ENCODE results near the gene NDUFB7. TPM values are rescaled to one million over a fixed set of nuclear protein-coding genes. Genes with fewer than 3 reads are reported as not detected.

NDUFB7 gene
- polyA plus RNA-seq, 4 donors: 72.3 to 131 (median 88.7) TPM

- no peak for DNase-seq (ENCODE audit: low read depth in 4 of 4, low spot score in 3 of 4)
These were observed 43.2 kb downstream of the NDUFB7 start for GRCh38 chr19:14528419-14529253.

DNA sequence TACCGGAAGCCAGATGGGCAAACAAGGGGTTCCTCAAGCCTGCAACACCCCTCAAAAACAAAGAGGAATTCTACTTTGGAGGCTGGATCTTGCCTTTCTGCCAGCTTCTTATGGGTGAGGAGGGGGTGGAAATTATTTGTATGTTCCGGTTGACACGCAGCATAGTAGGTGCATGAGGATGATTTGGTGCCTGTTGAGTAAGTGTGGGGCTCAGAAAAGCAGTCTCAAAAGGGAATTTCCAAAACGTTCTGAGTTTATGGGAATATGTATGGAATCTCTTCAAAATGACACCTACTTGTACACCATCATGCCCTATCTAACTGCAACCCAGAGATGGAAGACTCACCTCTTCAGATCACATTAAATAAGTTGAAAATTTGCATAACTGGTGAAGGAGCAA is 45.4 kb downstream of the NDUFB7 start:
- no peak for DNase-seq (ENCODE audit: low read depth in 4 of 4, low spot score in 3 of 4)

DNA sequence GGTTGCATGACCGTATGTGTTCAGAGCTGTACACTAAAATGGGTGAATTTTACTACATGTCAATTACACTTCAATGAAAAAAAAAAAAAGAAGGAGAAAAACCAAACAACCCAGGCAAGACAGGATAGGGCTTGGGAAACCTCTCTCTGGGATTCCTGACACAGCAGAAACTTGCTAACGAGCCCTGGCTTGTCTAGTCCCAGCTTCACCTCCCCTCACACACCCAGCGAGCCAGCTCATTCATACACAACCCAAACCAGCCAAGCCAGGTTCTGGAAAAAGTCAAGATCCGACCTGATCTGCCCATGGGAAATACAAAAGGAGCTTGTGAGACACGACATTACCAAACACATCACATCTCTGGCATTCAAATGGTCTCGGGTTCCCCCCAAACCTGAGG is 46.1 kb downstream of the NDUFB7 start:
- DNase-seq (ENCODE audit: low read depth in 4 of 4, low spot score in 3 of 4): no peak

- no peak for DNase-seq (ENCODE audit: low read depth in 4 of 4, low spot score in 3 of 4)
These were observed 51.3 kb downstream of the NDUFB7 start for GRCh38 chr19:14520543-14520942.

DNA sequence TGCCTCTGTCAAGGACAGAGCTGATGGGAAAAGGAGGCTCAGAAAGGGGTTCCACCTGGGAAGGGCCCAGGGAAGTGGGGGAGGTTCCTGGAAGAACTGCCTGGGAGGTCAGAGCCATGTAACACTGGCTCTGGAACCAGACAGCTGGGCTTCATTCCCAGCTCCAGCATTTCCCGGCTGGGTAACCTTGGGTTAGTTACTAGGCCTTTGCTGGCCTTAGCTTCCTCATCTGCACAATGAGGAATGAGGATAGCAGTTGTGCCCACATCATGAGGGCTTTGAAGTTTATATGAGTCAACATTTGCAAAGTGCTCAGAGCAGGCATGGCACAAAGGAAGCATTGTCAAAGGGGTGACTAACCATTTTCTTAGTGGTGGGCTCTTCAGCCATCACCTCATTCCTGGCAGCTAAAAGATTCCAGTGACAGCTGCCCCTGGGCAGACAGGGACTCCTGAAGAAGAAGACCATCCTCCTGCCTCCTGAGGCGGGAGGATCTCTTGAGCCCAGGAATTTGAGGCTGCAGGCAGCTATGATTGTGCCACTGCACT is 51.9 kb downstream of the NDUFB7 start:
- no peak for DNase-seq (ENCODE audit: low read depth in 4 of 4, low spot score in 3 of 4)

DNA sequence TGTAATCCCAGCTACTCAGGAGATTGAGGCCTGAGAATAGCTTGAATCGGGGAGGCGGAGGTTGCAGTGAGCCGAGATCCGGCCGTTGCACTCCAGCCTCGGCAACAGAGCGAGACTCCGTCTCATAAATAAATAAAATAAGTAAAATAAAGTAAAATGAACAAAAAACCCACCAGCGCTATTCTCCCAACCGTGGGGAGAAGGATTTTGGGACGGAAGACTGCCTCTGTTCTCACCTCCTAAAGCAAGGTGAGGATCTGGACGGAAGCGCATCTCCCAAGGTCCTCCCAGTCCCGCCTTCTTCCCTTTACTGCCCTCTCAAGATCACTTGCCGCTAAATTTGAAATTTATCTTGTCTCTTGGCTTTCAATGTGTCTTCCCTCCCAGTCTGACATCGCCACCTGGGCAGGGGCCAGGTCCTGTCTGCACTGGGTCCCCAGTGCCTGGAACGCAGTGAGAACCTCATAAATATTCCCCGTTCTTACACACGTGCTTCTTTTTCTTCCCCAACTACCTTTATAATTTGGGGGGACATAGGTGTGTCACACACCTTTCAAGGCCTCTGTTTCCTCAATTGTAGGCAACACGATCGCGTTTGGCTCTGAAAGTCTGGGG is 52.5 kb downstream of the NDUFB7 start:
- no peak for DNase-seq (ENCODE audit: low read depth in 4 of 4, low spot score in 3 of 4)

- DNase-seq (ENCODE audit: low read depth in 4 of 4, low spot score in 3 of 4): no peak
These were observed 53.9 kb downstream of the NDUFB7 start, which contains the start of gene DNAJB1 for GRCh38 chr19:14517840-14518505. TSS of gene DNAJB1 (minus strand) at chr19:14518397. CDS start at chr19:14518349, 48 bp downstream.

DNA sequence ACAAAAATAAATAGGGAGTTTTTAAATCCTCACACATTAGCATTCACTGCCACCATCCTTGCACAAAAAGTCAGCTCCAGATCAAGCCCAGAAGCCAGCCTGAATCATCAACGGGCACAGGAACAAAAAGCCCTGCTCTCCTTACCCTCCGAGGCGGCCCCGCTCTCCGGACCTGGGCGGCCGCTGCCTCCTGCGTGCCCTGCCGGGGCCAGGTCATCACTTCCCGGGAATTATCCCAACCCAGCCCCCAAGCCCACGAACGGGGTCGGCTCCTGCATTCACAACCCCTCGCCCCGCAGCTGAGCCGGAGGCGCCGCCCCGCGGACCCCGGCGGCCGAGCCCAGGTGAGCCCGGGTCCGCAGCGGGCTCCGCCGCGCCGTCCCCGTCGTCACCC is 54.4 kb downstream of the NDUFB7 start:
- DNase-seq (ENCODE audit: low read depth in 4 of 4, low spot score in 3 of 4): no peak

GRCh38 chr19:14516746-14517438 is 55.0 kb downstream of the NDUFB7 start:
- DNase-seq (ENCODE audit: low read depth in 4 of 4, low spot score in 3 of 4): no peak

Other genes starting within 250 kb of the NDUFB7 start
- 10 to 100 TPM; 20.3 to 44.8 (median 23.1) TPM for gene ADGRE5, start 190.6 kb downstream of the NDUFB7 start, polyA plus RNA-seq (ENCODE audit: insufficient read length in 4 of 4)
- 10 to 100 TPM; 36.1 to 70.0 (median 53.2) TPM for gene DDX39A, start 152.7 kb downstream of the NDUFB7 start, polyA plus RNA-seq (ENCODE audit: insufficient read length in 4 of 4)
- gene PKN1, start 138.8 kb downstream of the NDUFB7 start, polyA plus RNA-seq (ENCODE audit: insufficient read length in 4 of 4): 100 to 1,000 TPM in 1 of 4 donors, 10 to 100 TPM in 3; 56.1 to 104 (median 80.8) TPM
- gene PTGER1, start 96.7 kb downstream of the NDUFB7 start, polyA plus RNA-seq (ENCODE audit: insufficient read length in 4 of 4): 1 to 10 TPM in 3 of 4 donors, under 1 TPM in 1; 0.71 to 9.1 (median 2.5) TPM
- gene GIPC1, start 75.9 kb downstream of the NDUFB7 start, polyA plus RNA-seq (ENCODE audit: insufficient read length in 4 of 4): 100 to 1,000 TPM in 1 of 4 donors, 10 to 100 TPM in 3; 58.3 to 102 (median 63.4) TPM
- gene DNAJB1, start 53.7 kb downstream of the NDUFB7 start, polyA plus RNA-seq (ENCODE audit: insufficient read length in 4 of 4): 100 to 1,000 TPM in 3 of 4 donors, 10 to 100 TPM in 1; 98.5 to 125 (median 104) TPM
- gene TECR, start 42.5 kb downstream of the NDUFB7 start, polyA plus RNA-seq (ENCODE audit: insufficient read length in 4 of 4): 100 to 1,000 TPM in 3 of 4 donors, 10 to 100 TPM in 1; 64.8 to 153 (median 142) TPM
- under 1 TPM in 3 of 4 donors, not detected in 1; 0.09 to 0.30 (median 0.29) TPM for gene CLEC17A, start 11.0 kb upstream of the NDUFB7 start, polyA plus RNA-seq (ENCODE audit: insufficient read length in 4 of 4)
- under 1 TPM in 2 of 4 donors, not detected in 2; 0.09 to 0.40 TPM for gene ADGRE3, start 102.8 kb upstream of the NDUFB7 start, polyA plus RNA-seq (ENCODE audit: insufficient read length in 4 of 4)
- gene ZNF333, start 118.0 kb upstream of the NDUFB7 start, polyA plus RNA-seq (ENCODE audit: insufficient read length in 4 of 4): 10 to 100 TPM; 14.5 to 27.2 (median 21.8) TPM
- gene ADGRE2, start 206.5 kb upstream of the NDUFB7 start, polyA plus RNA-seq (ENCODE audit: insufficient read length in 4 of 4): 1 to 10 TPM in 2 of 4 donors, under 1 TPM in 2; 0.56 to 1.1 (median 0.86) TPM

All from left renal pelvis (tissue), 4 donors.